Vein endothelial cell (primary cell): ENCODE measurements around the gene PRAC2. TPM values are rescaled to one million over a fixed set of nuclear protein-coding genes. Genes with fewer than 3 reads are reported as not detected.

ENCODE experiments used
- small RNA-seq: library from RNA; depleted of rRNA; stranded (forward); fragments of <200 nt; gene quantifications from one replicate; pipeline ENCODE3, GENCODE V24; 2012
- total RNA-seq: library from RNA; depleted of rRNA; stranded (reverse); fragments of >200 nt; gene quantifications from 2 replicates; pipeline ENCODE4 v1.2.3, GENCODE V29; 2012

PRAC2 gene
- not detected in 2 replicates for total RNA-seq

DNA sequence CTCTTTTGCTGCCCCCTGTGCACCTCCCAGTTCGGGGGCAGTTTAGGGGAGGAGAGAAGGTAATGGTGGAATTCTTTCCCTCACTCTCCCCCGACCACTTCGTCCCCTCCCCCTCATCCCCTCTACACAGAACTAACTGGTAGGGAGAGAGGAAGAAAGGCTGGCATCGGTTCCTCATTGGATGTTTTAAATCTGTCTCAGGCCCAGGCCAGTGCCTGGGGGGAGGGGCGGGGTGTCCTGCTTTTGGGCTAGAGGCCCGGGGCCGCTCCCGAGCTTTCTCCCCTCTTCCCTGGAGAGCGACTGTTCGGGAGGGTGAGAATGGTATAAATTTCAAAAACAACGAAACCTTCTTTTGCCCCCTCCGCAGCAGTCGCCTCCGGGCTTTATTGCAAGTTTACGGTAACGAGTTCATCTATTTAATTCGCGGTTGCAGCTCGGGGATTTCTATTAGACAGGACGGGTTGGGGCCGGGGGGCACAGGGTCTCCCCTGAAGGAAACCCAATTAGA, at the start of gene PRAC2:
PRAC2 (plus strand) TSS at position 271 of the 508 bp plus-strand sequence. CDS start 1,226 bp downstream, outside the sequence.

DNA sequence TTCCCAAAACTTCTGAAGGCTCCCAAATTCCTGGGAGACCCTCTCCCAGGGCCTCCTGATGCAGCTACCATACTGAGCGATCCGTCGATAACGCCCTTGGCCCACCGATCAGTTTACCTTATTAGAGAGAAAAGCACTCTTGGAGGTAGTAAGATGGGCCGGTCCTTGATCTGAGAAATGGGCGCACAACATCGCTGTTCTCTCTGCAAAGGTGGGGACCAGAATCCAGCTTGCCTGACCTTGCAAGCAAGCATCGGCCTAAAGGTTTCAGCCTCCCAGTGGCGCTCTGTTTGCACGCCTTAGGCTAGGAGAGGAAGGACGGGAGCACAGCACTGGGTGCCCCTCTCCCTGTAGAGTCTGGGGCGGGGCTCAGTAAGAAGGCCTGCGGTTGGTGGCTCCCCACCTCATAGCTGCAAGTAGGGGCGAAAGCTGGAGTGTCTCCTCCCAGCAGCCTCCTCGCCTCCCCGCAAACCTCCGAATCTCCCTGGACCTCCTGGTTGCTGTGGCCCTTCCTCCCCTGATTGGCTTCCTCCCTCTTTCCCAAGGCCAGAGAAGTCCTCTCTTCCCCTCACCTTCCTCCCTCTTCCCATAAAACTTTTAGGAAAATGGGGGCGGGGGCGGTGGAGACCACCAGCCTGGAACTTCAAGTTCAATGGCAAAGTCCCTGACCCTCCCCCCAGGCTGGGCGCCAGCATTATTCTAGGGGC, 631 bp upstream of the PRAC2 start, which contains the start of gene PRAC1:
PRAC1 (minus strand) TSS at position 318 of the 707 bp plus-strand sequence; CDS start at position 192, 126 bp downstream.

DNA sequence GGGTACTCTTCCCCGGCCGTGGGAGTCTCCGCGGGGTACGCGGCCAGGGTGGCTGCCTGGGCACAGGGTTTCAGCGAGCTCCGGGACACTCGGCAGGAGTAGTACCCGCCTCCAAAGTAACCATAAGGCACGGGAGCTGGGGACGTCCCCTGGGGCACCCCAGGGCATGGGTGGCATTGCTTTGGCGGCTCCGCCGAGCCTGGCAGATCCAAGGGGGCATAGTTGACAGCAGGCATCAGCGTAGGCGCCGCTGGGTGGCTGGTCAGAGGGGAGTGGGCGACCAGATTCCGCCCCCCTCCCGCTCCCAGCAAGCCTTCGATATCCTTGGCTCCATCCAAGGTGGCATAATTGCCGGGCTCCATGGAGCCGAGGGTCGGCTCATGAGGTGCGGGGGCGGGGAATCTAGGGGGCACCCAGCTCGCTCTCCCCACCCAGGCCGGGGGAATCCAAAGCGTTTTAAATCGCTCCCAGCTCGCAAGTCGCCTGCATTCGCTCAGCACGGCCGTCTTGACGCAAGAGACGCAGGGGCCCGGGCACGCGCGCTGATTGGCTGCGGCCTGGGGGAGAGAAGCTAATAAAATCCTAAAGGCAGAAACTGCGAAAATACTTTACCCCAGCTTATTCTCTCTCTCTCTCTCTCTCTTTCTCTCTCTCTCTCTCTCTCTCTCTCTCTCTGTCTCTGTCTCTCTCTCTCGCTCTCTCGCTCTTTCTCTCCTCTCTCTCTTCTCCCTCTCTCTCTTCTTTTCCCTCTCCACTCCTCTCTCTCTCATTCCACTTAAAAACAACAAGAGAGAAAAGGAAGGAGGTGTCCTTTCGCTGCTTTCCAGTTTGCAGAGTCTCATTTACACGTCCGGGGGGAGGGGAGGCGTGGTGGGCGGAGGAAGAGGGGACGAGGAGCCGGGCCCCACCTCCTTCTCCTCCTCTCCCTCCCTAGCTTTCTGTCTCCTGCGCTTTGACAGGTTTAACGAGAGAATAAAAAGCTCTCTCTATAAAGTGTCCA, 5.5 kb downstream of the PRAC2 start, which contains the start of gene HOXB13:
HOXB13 (minus strand) TSS at position 519 of the 1,000 bp plus-strand sequence; CDS start at position 362, 157 bp downstream.

Small RNAs within 50 kb of the gene (small RNA-seq; reads per million reads assigned to genes)
- gene AC091179.2 (not detected), gene COX6B1P2 (not detected), gene MIR3185 (not detected), gene RF02132 (not detected), gene RF02133 (not detected), gene RN7SL125P (not detected)

Other genes starting within 250 kb of the PRAC2 start
- gene HOXB1, start 192.2 kb upstream of the PRAC2 start, total RNA-seq: not detected in 2 replicates
- gene HOXB2, start 178.1 kb upstream of the PRAC2 start, total RNA-seq: 2.5 and 2.9 TPM in 2 replicates
- gene HOXB4, start 144.8 kb upstream of the PRAC2 start, total RNA-seq: 5.2 and 6.0 TPM in 2 replicates
- gene HOXB3, start 132.9 kb upstream of the PRAC2 start, total RNA-seq: 15.7 and 21.3 TPM in 2 replicates
- gene HOXB5, start 129.4 kb upstream of the PRAC2 start, total RNA-seq: 0.33 and 0.86 TPM in 2 replicates
- gene HOXB6, start 118.2 kb upstream of the PRAC2 start, total RNA-seq: 16.0 and 19.8 TPM in 2 replicates
- 14.4 and 17.9 TPM in 2 replicates for gene HOXB7, start 112.2 kb upstream of the PRAC2 start, total RNA-seq
- 1.4 and 4.2 TPM in 2 replicates for gene HOXB8, start 107.9 kb upstream of the PRAC2 start, total RNA-seq
- gene HOXB9, start 96.8 kb upstream of the PRAC2 start, total RNA-seq: 1.7 and 2.6 TPM in 2 replicates
- gene PRAC1, start 667 bp upstream of the PRAC2 start, total RNA-seq: not detected in 2 replicates
- under 0.01 TPM in 1 of 2 replicates, not detected in the other for gene HOXB13, start 5.6 kb downstream of the PRAC2 start, total RNA-seq
- gene TTLL6, start 94.0 kb downstream of the PRAC2 start, total RNA-seq: not detected in 2 replicates
- gene CALCOCO2, start 107.8 kb downstream of the PRAC2 start, total RNA-seq: 43.8 and 49.3 TPM in 2 replicates
- gene ATP5MC1, start 169.6 kb downstream of the PRAC2 start, total RNA-seq: 50.0 and 143 TPM in 2 replicates
- gene UBE2Z, start 185.2 kb downstream of the PRAC2 start, total RNA-seq: 110 and 113 TPM in 2 replicates
- 84.3 and 101 TPM in 2 replicates for gene SNF8, start 221.7 kb downstream of the PRAC2 start, total RNA-seq
- not detected in 2 replicates for gene GIP, start 245.4 kb downstream of the PRAC2 start, total RNA-seq